K562 (cell line): ENCODE data around the gene FASTK. TPM values are rescaled to one million over a fixed set of nuclear protein-coding genes. Genes with fewer than 3 reads are reported as not detected.
A peak's percentile ranks its signal among the peaks of the same experiment; 100 is the strongest.

Experiments used
- ARNT ChIP-seq, 2 experiments: fragments of 450-650 bp; IDR thresholded peaks; 2 replicates each; pipeline ENCODE4 v1.6.1; 2016; ENCODE audit warnings: mild to moderate bottlenecking in 1 of 2
- CREB1 ChIP-seq, 2 experiments: sonication (generic) in 1 of 2; formaldehyde crosslinking in 1 of 2; IDR thresholded peaks; 2 replicates each; pipeline versions ENCODE4 v1.6.1 to v1.8.0; 2012 to 2022; ENCODE audit warnings: inconsistent platforms in 1 of 2, mild to moderate bottlenecking in 1 of 2, missing genetic modification reagents in 1 of 2, moderate library complexity in 1 of 2
- CTCF ChIP-seq, 3 experiments: IDR thresholded peaks in 2 of 3; conservative IDR thresholded peaks in 1 of 3; 2 replicates each; pipeline ENCODE4 v1.5.1; 2011 to 2012; ENCODE audit warnings: low read length in 3 of 3, mild to moderate bottlenecking in 3 of 3, control low read depth in 2 of 3, improper control_type of control experiment in 1 of 3, inconsistent platforms in 1 of 3, low read depth in 1 of 3, mixed read lengths in 1 of 3, moderate library complexity in 1 of 3; ENCODE audit not compliant: insufficient read depth in 2 of 3
- CTCFL ChIP-seq: IDR thresholded peaks from 2 replicates; pipeline ENCODE4 v1.6.1; 2011; ENCODE audit warnings: borderline replicate concordance, low read depth, mild to moderate bottlenecking, moderate library complexity, low read length; ENCODE audit not compliant: insufficient read depth, poor library complexity, severe bottlenecking
- E2F3 ChIP-seq: fragments of 250-450 bp; sonication (Bioruptor Pico); IDR thresholded peaks from 2 replicates; pipeline ENCODE4 v1.4.0; 2020; ENCODE audit warnings: mild to moderate bottlenecking
- FOXP1 ChIP-seq: sonication (generic); formaldehyde crosslinking; IDR thresholded peaks from 2 replicates; pipeline ENCODE4 v1.8.0; 2022; ENCODE audit warnings: mild to moderate bottlenecking, missing genetic modification reagents
- HBP1 ChIP-seq: fragments of 450-650 bp; formaldehyde crosslinking; IDR thresholded peaks from 2 replicates; pipeline ENCODE4 v1.4.0; 2022; ENCODE audit warnings: missing genetic modification characterization
- KLF16 ChIP-seq: IDR thresholded peaks from 2 replicates; pipeline ENCODE4 v1.6.1; 2016; ENCODE audit warnings: antibody characterized with exemption
- MAFG ChIP-seq: fragments of 450-650 bp; conservative IDR thresholded peaks from 2 replicates; pipeline ENCODE4 v1.6.1; 2016; ENCODE audit warnings: missing genetic modification characterization, missing compliant biosample characterization
- NEUROD1 ChIP-seq: fragments of 150-350 bp; IDR thresholded peaks from 2 replicates; pipeline ENCODE4 v1.6.1; 2014; ENCODE audit warnings: borderline replicate concordance, low read length, low read depth; ENCODE audit not compliant: partially characterized antibody
- POLR3G ChIP-seq: IDR thresholded peaks from 2 replicates; pipeline ENCODE4 v1.6.1; 2011; ENCODE audit not compliant: insufficient read length, insufficient replicate concordance; ENCODE audit errors: extremely low read depth
- POU5F1 ChIP-seq: fragments of 150-350 bp; IDR thresholded peaks from 2 replicates; pipeline ENCODE4 v1.6.1; 2014; ENCODE audit warnings: borderline replicate concordance, low read length, low read depth, mild to moderate bottlenecking; ENCODE audit not compliant: partially characterized antibody
- RNF219 ChIP-seq: fragments of 250-450 bp; sonication (Bioruptor Pico); IDR thresholded peaks from 2 replicates; pipeline ENCODE4 v1.5.0; 2022; ENCODE audit warnings: mild to moderate bottlenecking
- STAT6 ChIP-seq: sonication (generic); formaldehyde crosslinking; IDR thresholded peaks from 2 replicates; pipeline ENCODE4 v1.8.1; 2023; ENCODE audit warnings: mild to moderate bottlenecking, missing genetic modification reagents
- TARDBP ChIP-seq: fragments of 450-650 bp; IDR thresholded peaks from 2 replicates; pipeline ENCODE4 v1.6.1; 2016
- TRIM24 ChIP-seq, 2 experiments: fragments of 450-650 bp; IDR thresholded peaks; 2 replicates each; pipeline ENCODE4 v1.6.1; 2016
- polyA plus RNA-seq, 8 experiments: library from polyadenylated mRNA; depleted of rRNA in 4 of 8; stranded (reverse) in 5 of 8; unstranded in 3 of 8; fragments of >200 nt; fragmentation: Nextera tagmentation in 2 of 8; fragmentation: Illumina TruSeq in 1 of 8; extraction: Ambion mirVana in 2 of 8; extraction: Trizol in 1 of 8; gene quantifications; 2 replicates each; pipeline versions ENCODE4 v1.2.1 to v1.2.3, GENCODE V29; 2011 to 2014; ENCODE audit warnings: inconsistent platforms in 1 of 8, missing spikeins in 1 of 8
- total RNA-seq, 7 experiments: library from RNA; depleted of rRNA in 6 of 7; stranded (reverse); fragments of >200 nt in 6 of 7; fragmentation: Illumina TruSeq in 2 of 7; extraction: Trizol in 2 of 7; gene quantifications; 2 replicates each; pipeline versions ENCODE4 v1.2.1 to v1.2.3, GENCODE V29; 2011 to 2021; ENCODE audit warnings: low replicate concordance in 1 of 7

Gene FASTK
- total and polyA plus RNA-seq, 9 of the 15 experiments (the other 6 are each of a cell fraction or from before 2014, with no cell fraction given), result 0.51 to 150 (median 48.2) TPM

GRCh38 chr7:151123822-151124464 is 43.3 kb upstream of the FASTK start (continued):
- TF ChIP-seq CTCFL (peak; percentile 65), ARNT (IDR thresholded peaks at IDR 0.05) (peak in 1 of 2 experiments; percentile 72; a peak in 1 of 4 replicates), POLR3G (no peak), POU5F1 (no peak), FOXP1 (CRISPR knock-in tag) (0 out of 2 replicates have a peak, but pooled peaks have one; percentile 24), STAT6 (CRISPR knock-in tag) (0 out of 2 replicates have a peak, but pooled peaks have one; percentile 47), RNF219 (no peak), E2F3 (CRISPR knock-in tag) (no peak), TARDBP (peak; percentile 47; the same call in 1 of the 2 replicates), NEUROD1 (no peak), MAFG (tag) (no peak), CTCF (IDR thresholded peaks at IDR 0.05 in 2 of 3, conservative IDR thresholded peaks at IDR 0.05 in 1 of 3; ENCODE audit: insufficient read depth in 2 of 3, low read depth in 1 of 3, low read length in 3 of 3) (peak; percentile 100), CREB1 (IDR thresholded peaks at IDR 0.05) (0 out of 2 replicates have a peak, but pooled peaks have one; percentile 27), CREB1 (CRISPR knock-in tag; IDR thresholded peaks at IDR 0.05) (peak; percentile 29; the same call in 1 of the 2 replicates), HBP1 (CRISPR knock-in tag) (no peak), TRIM24 (IDR thresholded peaks at IDR 0.05) (0 out of 4 replicates have a peak, but pooled peaks of 1 of the 2 experiments have one; percentile 9), KLF16 (peak; percentile 82)
